IPS-18a (cell line): Measurements from ENCODE around the gene NPR3.

Experiments used
- H3K27ac ChIP-seq: one replicate; pipeline ENCODE4 v1.5.1; 2013; ENCODE audit warnings: low read length
- H3K27me3 ChIP-seq: one replicate; pipeline ENCODE4 v1.6.1; 2013; ENCODE audit warnings: mild to moderate bottlenecking, low read length; ENCODE audit not compliant: control insufficient read depth, insufficient read depth
- H3K36me3 ChIP-seq: one replicate; pipeline ENCODE4 v1.6.1; 2013; ENCODE audit warnings: low read depth, low read length; ENCODE audit not compliant: control insufficient read depth
- H3K4me1 ChIP-seq: one replicate; pipeline ENCODE4 v1.6.1; 2013; ENCODE audit warnings: low read depth, low read length; ENCODE audit not compliant: control insufficient read depth
- H3K4me3 ChIP-seq: one replicate; pipeline ENCODE4 v1.5.1; 2013; ENCODE audit warnings: low read length
- H3K9ac ChIP-seq: one replicate; pipeline ENCODE4 v1.6.1; 2013; ENCODE audit warnings: mild to moderate bottlenecking, low read length, moderate library complexity
- H3K9me3 ChIP-seq: one replicate; pipeline ENCODE4 v1.6.1; 2013; ENCODE audit warnings: low read depth, low read length; ENCODE audit not compliant: control insufficient read depth

The NPR3 gene

DNA sequence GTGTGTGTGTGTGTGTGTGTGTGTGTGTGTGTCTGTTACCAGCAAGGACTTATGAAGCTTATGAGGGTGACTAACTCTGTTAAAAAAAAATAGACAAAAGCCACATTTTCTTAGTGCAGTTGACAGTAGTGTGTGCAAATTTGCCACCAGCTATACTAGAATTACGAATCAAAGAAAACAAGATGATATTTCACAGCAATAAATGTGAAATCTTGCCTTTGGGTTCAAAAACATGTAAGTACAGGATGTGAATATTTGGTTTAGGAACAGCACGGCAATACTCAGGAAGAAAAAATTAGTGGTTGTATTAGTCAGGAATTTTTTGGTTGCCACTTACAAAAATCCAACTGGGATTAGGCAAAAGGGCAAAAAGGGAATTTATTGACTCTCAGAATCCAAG, 117.4 kb downstream of the NPR3 start:
- Histone ChIP-seq H3K27me3 (no peaks in the 10 kb centered on the region), H3K4me3 (no peak overlapping the region), H3K9me3 (no peaks in the 10 kb centered on the region), H3K9ac (no peak overlapping the region), H3K36me3 (no peaks in the 10 kb centered on the region), H3K27ac (no peak overlapping the region), H3K4me1 (no peaks in the 10 kb centered on the region)

GRCh38 chr5:32831624-32832023, 120.5 kb downstream of the NPR3 start:
- Histone ChIP-seq H3K36me3 (no peaks in the 10 kb centered on the region), H3K27ac (no peak overlapping the region), H3K4me1 (no peaks in the 10 kb centered on the region), H3K9ac (no peak overlapping the region), H3K4me3 (no peak overlapping the region), H3K9me3 (no peaks in the 10 kb centered on the region), H3K27me3 (no peaks in the 10 kb centered on the region)

DNA sequence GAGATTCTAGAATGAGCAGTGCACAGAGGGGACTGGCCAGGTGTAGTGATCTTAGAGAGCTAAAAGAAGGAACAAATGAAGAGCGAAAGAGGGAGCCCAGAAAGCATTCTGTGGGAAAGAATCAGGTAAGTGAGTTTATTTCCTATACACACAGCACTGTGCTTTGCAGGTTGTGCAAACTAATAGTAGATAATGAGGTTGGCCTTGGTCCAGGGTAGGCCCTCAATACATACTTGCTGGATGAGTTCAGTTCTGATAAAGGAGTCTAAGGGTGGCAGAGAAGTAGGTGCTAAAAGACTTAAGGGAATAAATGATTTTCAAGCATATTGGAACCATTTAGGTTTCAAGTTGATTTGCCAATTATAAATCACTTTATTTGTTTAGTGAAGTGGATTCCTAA, 122.0 kb downstream of the NPR3 start:
- no peaks in the 10 kb centered on the region for H3K4me1 ChIP-seq
- H3K27me3 ChIP-seq, result no peaks in the 10 kb centered on the region
- H3K9ac ChIP-seq, result no peak overlapping the region
- no peak overlapping the region for H3K27ac ChIP-seq
- H3K36me3 ChIP-seq, result no peaks in the 10 kb centered on the region
- no peak overlapping the region for H3K4me3 ChIP-seq
- H3K9me3 ChIP-seq, result no peaks in the 10 kb centered on the region

DNA sequence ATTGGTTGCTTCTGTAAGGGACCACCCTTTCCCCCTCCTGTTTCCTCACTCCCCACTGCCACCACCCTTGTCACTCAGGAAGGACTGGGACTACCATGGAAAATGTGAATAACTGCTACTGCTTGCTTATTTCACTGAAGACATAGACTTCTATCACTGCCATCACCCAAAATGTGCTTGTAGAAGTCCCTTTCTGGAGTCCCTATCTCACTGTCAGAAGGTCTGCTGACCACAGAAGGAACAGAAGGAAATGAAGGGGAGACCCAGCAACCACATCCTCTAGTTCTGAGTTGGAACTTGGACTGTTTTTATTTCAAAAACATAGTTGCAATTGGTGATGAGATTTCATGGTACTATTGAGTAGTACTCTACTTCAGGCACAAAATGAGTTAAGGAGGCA, 122.5 kb downstream of the NPR3 start:
- Histone ChIP-seq H3K27ac (no peak overlapping the region), H3K36me3 (no peaks in the 10 kb centered on the region), H3K9ac (no peak overlapping the region), H3K4me1 (no peaks in the 10 kb centered on the region), H3K4me3 (no peak overlapping the region), H3K9me3 (no peaks in the 10 kb centered on the region), H3K27me3 (no peaks in the 10 kb centered on the region)

- Histone ChIP-seq H3K27me3 (no peaks in the 10 kb centered on the region), H3K9me3 (no peaks in the 10 kb centered on the region), H3K4me1 (no peaks in the 10 kb centered on the region), H3K4me3 (no peak overlapping the region), H3K36me3 (no peaks in the 10 kb centered on the region), H3K9ac (no peak overlapping the region), H3K27ac (no peak overlapping the region)
Observed at GRCh38 chr5:32834251-32834650, 123.1 kb downstream of the NPR3 start.

GRCh38 chr5:32836176-32836575, 125.1 kb downstream of the NPR3 start:
- no peaks in the 10 kb centered on the region for H3K27me3 ChIP-seq
- no peaks in the 10 kb centered on the region for H3K4me1 ChIP-seq
- H3K27ac ChIP-seq, result no peak overlapping the region
- H3K9me3 ChIP-seq, result no peaks in the 10 kb centered on the region
- H3K9ac ChIP-seq, result no peak overlapping the region
- no peaks in the 10 kb centered on the region for H3K36me3 ChIP-seq
- no peak overlapping the region for H3K4me3 ChIP-seq

DNA sequence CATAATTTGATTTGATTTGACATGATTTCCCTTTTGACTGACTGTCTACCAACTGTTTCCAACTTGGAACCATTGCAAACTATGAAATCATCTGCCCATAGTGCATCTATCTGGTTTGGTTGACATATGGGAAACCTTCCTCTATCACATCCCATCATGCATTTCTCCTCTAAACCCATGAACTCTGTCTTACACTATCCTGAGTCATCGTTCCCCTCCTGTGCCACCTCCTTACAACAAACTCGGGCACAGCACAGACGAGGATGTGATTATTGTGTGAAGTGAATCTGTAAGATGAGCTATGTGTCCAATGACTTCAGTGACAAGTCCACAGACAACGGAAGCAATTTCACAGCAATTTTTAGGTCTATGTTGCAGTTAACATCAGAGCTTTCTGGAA, 126.1 kb downstream of the NPR3 start:
- H3K4me1 ChIP-seq, result no peaks in the 10 kb centered on the region
- no peak overlapping the region for H3K27ac ChIP-seq
- H3K9me3 ChIP-seq, result no peaks in the 10 kb centered on the region
- no peaks in the 10 kb centered on the region for H3K36me3 ChIP-seq
- H3K9ac ChIP-seq, result no peak overlapping the region
- H3K4me3 ChIP-seq, result no peak overlapping the region
- H3K27me3 ChIP-seq, result no peaks in the 10 kb centered on the region

DNA sequence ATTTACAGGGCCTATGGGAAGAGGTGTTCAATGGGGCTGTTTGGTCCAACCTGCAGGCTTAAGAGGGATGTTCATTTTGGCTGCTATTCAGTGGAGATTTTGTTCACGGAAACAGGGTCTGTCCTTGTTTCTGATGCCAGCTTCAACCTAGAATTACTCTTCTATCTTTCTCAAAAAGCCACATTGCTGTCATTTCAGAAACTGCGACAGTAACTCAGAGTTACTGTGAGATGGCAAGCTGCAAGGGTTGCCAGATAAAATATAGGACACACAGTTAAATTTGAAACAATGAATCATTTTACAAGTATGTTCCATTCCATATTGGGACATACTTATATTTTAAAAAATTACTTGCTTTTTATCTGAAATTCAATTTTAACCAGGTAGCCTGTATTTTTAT, 128.0 kb downstream of the NPR3 start:
- no peaks in the 10 kb centered on the region for H3K27me3 ChIP-seq
- no peaks in the 10 kb centered on the region for H3K36me3 ChIP-seq
- no peak overlapping the region for H3K4me3 ChIP-seq
- no peak overlapping the region for H3K27ac ChIP-seq
- H3K9ac ChIP-seq, result no peak overlapping the region
- no peaks in the 10 kb centered on the region for H3K9me3 ChIP-seq
- H3K4me1 ChIP-seq, result no peaks in the 10 kb centered on the region

DNA sequence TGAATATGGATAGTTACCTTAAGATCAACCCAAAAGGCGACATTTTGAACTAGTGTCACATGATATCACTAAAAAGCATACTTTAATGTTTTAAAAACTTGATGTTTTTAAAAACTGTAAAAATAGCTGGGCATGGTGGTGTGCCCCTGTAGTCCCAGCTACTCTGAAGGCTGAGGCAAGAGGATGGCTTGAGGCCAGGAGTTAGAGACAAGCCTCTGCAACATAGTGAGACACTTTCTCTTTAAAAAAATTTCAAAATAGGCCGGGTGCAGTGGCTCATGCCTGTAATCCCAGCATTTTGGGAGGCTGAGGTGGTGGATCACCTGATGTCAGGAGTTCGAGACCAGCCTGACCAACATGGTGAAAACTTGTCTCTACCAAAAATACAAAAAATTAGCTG, 129.5 kb downstream of the NPR3 start:
- no peaks in the 10 kb centered on the region for H3K9me3 ChIP-seq
- H3K4me3 ChIP-seq, result no peak overlapping the region
- no peak overlapping the region for H3K27ac ChIP-seq
- no peaks in the 10 kb centered on the region for H3K4me1 ChIP-seq
- H3K27me3 ChIP-seq, result no peaks in the 10 kb centered on the region
- H3K9ac ChIP-seq, result no peak overlapping the region
- no peaks in the 10 kb centered on the region for H3K36me3 ChIP-seq
